PC-3 (cell line): ENCODE results near the gene RNF19B.

Experiments used
- CTCF ChIP-seq: fragments of 300-600 bp; sonication (generic); conservative IDR thresholded peaks from 2 replicates; pipeline ENCODE4 v1.5.1; 2017; ENCODE audit warnings: antibody characterized with exemption, low read depth, mild to moderate bottlenecking, low read length
- EZH2phosphoT487 ChIP-seq: fragments of 300-600 bp; sonication (generic); IDR thresholded peaks from 2 replicates; pipeline ENCODE4 v1.6.1; 2018; ENCODE audit warnings: mild to moderate bottlenecking, antibody characterized with exemption, low read length, borderline replicate concordance

GRCh38 chr1:32954168-32954567 is 10.4 kb downstream of the RNF19B start:
- no peak for TF ChIP-seq CTCF
- TF ChIP-seq EZH2phosphoT487 = no peak
